Progenitor cell of endocrine pancreas (in vitro differentiated cells): ENCODE data around the gene BLOC1S4. TPM values are rescaled to one million over a fixed set of nuclear protein-coding genes. Genes with fewer than 3 reads are reported as not detected.
A peak's percentile ranks its signal among the peaks of the same experiment; 100 is the strongest.

Source experiments
- DNase-seq: peaks from one replicate; pipeline ENCODE4 v3.0.0; 2021; ENCODE audit warnings: low spot score; ENCODE audit not compliant: unreplicated experiment
- H3K27ac Mint-ChIP-seq: 2 replicates; pipeline ENCODE4 v1.8.0; 2021; ENCODE audit warnings: mild to moderate bottlenecking, moderate library complexity, mixed read lengths
- H3K27me3 Mint-ChIP-seq: 2 replicates; pipeline ENCODE4 v1.8.0; 2021; ENCODE audit warnings: mixed read lengths
- H3K36me3 Mint-ChIP-seq: 2 replicates; pipeline ENCODE4 v1.8.0; 2022; ENCODE audit warnings: mixed read lengths; ENCODE audit not compliant: insufficient read depth
- H3K4me1 Mint-ChIP-seq: 2 replicates; pipeline ENCODE4 v1.8.0; 2021; ENCODE audit warnings: low read depth, mixed read lengths
- H3K4me3 Mint-ChIP-seq: 2 replicates; pipeline ENCODE4 v1.8.0; 2021; ENCODE audit warnings: low read depth, mild to moderate bottlenecking, moderate library complexity, mixed read lengths
- H3K9me3 Mint-ChIP-seq: 2 replicates; pipeline ENCODE4 v1.8.0; 2021; ENCODE audit warnings: low read depth, mixed read lengths
- CTCF ChIP-seq: fragments of 200-600 bp; sonication (generic); IDR thresholded peaks from one replicate; pipeline ENCODE4 v1.5.0; 2021; ENCODE audit warnings: antibody characterized with exemption, mild to moderate bottlenecking; ENCODE audit not compliant: unreplicated experiment
- total RNA-seq: library from RNA; stranded (reverse); gene quantifications from 2 replicates; pipeline ENCODE4 v1.2.1, GENCODE V29; 2021

The BLOC1S4 gene
- total RNA-seq, 1 donor from 2014 or later, result 18.8 TPM

- DNase-seq, result no peak
- H3K27me3 Mint-ChIP-seq, result no peaks in the 10 kb centered on the region
- TF ChIP-seq CTCF, result no peak
- H3K4me3 Mint-ChIP-seq, result no peak overlapping the region
- peaks cover 4% of the 10 kb centered on the region for H3K36me3 Mint-ChIP-seq
- peak overlapping the region; percentile 52 for H3K27ac Mint-ChIP-seq
- H3K4me1 Mint-ChIP-seq, result peaks cover 33% of the 10 kb centered on the region
- H3K9me3 Mint-ChIP-seq, result no peaks in the 10 kb centered on the region
Measured at GRCh38 chr4:6694177-6694901, 21.6 kb upstream of the BLOC1S4 start.

GRCh38 chr4:6695660-6696610 is 20.0 kb upstream of the BLOC1S4 start:
- Mint-ChIP-seq H3K27ac (peak overlapping the region; percentile 72), H3K27me3 (no peaks in the 10 kb centered on the region), H3K36me3 (peaks cover 11% of the 10 kb centered on the region), H3K4me3 (no peak overlapping the region), H3K9me3 (no peaks in the 10 kb centered on the region), H3K4me1 (peaks cover 25% of the 10 kb centered on the region)
- DNase-seq, result no peak
- no peak for TF ChIP-seq CTCF

- Mint-ChIP-seq H3K27me3 (no peaks in the 10 kb centered on the region), H3K4me1 (peaks cover 25% of the 10 kb centered on the region), H3K9me3 (no peaks in the 10 kb centered on the region), H3K4me3 (no peak overlapping the region), H3K36me3 (peaks cover 11% of the 10 kb centered on the region), H3K27ac (peak overlapping the region; percentile 2)
- no peak for DNase-seq
- TF ChIP-seq CTCF, result no peak
Measured at GRCh38 chr4:6696611-6697010, 19.4 kb upstream of the BLOC1S4 start.

- peaks cover 25% of the 10 kb centered on the region for H3K4me1 Mint-ChIP-seq
- H3K4me3 Mint-ChIP-seq, result no peak overlapping the region
- H3K9me3 Mint-ChIP-seq, result no peaks in the 10 kb centered on the region
- TF ChIP-seq CTCF, result no peak
- no peak for DNase-seq
- no peak overlapping the region for H3K27ac Mint-ChIP-seq
- H3K36me3 Mint-ChIP-seq, result peaks cover 11% of the 10 kb centered on the region
- H3K27me3 Mint-ChIP-seq, result no peaks in the 10 kb centered on the region
Measured at GRCh38 chr4:6697131-6697530, 18.8 kb upstream of the BLOC1S4 start.

GRCh38 chr4:6699388-6699787 is 16.6 kb upstream of the BLOC1S4 start:
- Mint-ChIP-seq H3K27me3 (no peaks in the 10 kb centered on the region), H3K4me3 (no peak overlapping the region), H3K36me3 (peaks cover 30% of the 10 kb centered on the region), H3K4me1 (peaks cover 13% of the 10 kb centered on the region), H3K9me3 (peaks cover 11% of the 10 kb centered on the region), H3K27ac (peak overlapping the region; percentile 83)
- no peak for DNase-seq
- TF ChIP-seq CTCF, result no peak
